NCI-H1092 treated with DMSO at 0.1 percent for 48 hours (cell line): ENCODE measurements around the gene CAMSAP1.
A peak's percentile ranks its signal among the peaks of the same experiment; 100 is the strongest.
"Not testable (repeated sequence)": the region's sequence is repeated elsewhere in the genome, so short reads cannot be mapped to it uniquely, and the experiment has no call there.

ENCODE experiments used
- DNase-seq: peaks from one replicate; lab custom pipeline; 2025; lab: John Stamatoyannopoulos, UW

CAMSAP1 gene

GRCh38 chr9:135920973-135921585 is 13.7 kb upstream of the CAMSAP1 start:
- no peak for DNase-seq

DNA sequence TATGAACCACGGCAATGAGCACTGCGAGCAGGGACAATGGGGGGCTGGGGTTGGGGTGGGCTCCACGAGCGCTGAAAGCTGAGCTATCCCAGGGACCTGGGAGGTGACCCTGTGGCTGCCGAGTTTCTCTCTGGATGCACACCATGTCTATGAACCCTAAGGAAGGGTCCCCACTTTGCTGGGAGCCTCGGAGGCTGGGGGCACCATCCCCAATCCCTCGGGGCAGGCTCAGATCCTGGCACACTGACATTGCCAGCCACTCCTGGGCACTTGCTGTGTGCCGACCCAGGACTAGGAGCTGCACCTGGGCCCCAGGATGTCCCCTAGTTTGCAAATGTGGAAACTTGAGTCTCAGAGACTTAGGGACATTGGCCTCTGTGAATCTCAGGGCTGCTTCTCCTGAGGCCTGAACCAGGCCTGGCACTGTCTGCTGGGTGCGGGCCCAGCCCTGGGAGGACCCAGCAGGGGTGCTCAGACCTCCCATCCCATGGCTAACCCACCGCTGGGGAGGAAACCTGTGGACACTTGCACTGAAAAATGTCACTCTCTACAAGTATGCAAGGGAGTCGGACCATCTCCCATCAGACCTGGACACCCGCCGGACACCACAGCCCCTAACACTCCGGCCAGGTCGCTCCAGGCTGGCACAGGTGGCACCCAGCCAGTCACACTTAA is 13.0 kb upstream of the CAMSAP1 start:
- DNase-seq: no peak

GRCh38 chr9:135919318-135919890 is 12.1 kb upstream of the CAMSAP1 start:
- no peak for DNase-seq

DNA sequence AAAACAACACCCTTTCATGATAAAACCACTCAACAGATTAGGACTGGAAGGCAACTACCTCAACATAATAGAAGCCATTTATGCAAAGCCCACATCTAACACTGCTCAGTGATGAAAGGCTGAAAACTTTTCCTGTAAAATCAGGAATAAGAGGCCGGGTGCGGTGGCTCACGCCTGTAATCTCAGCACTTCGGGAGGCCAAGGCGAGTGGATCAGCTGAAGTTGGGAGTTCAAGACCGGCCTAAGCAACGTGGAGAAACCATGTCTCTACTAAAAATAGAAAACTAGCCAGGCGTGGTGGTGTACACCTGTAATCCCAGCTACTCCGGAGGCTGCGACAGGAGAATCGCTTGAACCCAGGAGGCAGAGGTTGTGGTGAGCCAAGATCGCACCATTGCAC is 8.9 kb upstream of the CAMSAP1 start:
- DNase-seq: not testable (repeated sequence)

DNA sequence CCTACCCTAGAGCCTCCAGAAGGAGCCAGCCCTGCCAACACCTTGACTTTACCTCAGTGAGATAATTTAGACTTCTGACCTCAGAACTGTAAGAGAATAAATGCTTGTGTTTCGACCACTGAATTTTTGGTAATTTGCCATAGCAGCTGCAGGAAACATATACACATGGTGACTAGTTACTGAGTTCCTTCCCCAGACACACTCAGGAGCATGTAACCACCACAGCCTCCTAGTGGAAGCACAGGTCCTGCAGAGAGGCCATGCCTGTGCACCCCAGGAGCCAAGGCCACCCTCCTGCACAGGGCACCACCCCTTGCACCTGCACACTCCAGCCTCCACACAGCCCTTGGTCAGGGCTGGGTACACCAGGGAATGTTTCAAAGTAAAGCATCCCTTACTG is 7.6 kb upstream of the CAMSAP1 start:
- DNase-seq: no peak

DNA sequence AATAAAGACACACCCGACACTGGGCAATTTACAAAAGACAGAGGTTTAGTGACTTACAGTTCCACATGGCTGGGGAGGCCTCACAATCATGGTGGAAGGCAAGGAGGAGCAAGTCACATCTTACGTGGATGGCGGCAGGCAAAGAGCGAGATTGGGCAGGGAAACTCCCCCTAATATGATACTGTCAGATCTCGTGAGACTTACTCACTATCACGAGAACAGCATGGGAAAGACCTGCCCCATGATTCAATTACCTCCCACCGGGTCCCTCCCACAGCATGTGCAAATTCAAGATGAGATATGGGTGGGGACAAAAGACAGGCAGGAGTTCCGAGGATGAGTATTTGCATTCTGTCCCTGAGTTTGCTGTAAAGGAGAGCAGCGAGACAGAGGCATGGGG is 3.9 kb upstream of the CAMSAP1 start:
- not testable (repeated sequence) for DNase-seq

DNA sequence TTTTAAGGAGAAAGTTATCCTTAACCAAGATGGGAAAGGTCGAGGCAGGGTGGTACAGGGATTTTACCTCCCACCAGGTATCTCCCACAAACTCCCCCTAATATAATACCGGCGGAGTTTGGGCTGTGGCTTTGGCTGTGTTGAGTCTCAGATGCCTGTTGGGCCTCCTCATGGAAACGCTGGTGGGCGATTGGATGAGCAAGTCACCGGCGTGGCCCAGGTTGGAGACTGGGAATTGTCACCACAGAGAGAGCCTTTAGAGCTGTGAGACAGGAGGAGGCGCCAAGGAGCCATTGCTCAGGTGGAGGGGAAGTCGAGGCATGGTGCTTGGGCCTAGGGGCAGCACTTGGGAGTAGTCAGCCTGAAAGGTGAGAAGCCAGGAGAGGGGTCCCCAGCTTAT is 3.4 kb upstream of the CAMSAP1 start:
- DNase-seq: no peak

DNA sequence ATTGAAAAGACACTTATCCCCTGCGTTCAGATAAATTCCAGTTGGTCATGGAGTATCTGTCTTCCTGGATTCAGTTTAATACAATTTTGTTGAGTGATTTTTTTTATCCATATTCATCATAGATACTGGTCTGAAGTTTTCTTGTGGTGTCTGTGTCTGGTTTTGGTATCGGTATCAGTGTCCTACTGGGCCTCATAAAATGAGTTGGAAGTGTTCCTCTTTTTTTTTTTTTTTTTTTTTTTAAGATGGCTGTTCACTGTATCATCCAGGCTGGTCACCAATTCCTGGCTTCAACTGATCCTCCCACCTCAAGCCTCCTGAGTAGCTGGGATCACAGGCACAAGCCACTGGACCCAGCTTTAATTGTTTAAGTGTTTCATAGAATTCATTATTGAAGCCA is 2.9 kb upstream of the CAMSAP1 start:
- no peak for DNase-seq

DNA sequence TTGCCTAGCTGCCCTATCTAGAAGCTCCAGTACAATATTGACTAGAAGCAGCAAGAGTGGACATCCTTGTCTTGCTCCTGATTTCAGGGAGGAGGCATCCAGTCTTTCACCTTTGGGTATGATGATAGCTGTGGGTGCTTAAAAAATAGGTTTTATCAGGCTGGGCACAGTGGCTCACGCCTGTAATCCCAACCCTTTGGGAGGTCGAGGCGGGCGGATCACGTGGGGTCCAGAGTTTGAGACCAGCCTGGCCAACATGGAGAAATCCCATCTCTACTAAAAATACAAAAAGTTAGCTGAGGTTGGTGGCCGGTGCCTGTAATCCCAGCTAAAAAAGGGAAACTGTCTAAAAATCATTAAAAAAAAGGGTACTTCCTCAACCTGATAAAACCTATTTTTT is 2.0 kb upstream of the CAMSAP1 start:
- no peak for DNase-seq

- DNase-seq: no peak
Observed at GRCh38 chr9:135908754-135909204, 1.4 kb upstream of the CAMSAP1 start.

GRCh38 chr9:135908093-135908753 is 877 bp upstream of the CAMSAP1 start:
- DNase-seq: no peak

DNA sequence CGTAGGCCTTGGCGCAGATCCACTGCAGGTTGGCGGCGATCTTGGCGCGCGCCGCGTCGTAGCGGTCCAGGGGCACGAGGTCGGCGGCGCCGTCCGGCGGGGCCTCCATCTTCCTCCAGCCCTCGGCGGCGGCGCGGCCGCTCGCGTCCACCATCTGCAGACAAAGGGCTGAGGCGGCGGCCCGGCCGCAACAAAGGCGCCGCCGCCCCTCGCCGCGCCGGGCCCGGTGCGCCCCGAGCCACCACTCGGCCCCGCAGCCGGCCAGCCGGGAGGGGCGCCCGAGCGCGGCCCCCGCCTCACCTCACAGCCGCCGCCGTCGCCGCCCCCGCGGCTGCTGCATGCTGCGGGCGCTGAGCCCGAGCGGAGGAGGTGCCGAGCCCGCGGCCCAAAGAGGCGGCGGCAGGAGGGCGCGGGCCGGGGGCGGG is 328 bp downstream of the CAMSAP1 start:
- DNase-seq: peak; percentile 35

DNA sequence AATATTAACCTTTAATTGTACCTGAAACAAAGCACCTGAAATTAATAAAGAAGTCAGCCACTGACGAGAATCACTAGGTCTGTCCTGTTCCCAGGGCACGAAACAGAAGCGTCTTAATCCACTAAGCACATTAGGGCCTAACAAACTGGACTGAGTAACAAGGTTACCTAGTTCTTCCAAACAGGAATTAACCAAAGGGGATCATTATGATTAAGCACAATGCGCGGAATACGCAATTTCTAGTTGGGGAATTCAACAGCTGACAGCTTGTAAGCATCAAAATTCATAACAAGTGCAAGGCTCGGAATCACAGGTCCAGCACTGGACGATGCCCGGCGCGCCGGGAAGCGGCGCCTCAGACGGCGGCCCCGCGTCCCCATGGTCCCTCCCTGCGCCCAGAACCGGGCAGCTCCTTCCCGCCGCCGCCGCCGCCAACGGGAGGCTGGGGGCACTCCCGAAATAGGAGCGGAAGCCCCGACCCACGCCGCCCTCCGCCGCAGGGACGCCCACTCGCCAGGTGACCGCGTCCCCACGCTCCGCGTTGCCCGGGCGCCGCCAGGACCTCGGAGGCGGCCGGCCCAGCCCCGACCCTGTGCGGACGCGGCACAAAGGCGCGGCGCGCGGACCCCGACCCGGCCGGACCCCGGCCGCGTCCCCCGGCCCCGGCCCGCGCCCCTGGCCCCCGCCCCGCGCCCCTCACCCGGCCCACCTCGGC is 898 bp downstream of the CAMSAP1 start:
- DNase-seq: peak; percentile 23

GRCh38 chr9:135905380-135906258 is 1.7 kb downstream of the CAMSAP1 start:
- no peak for DNase-seq

GRCh38 chr9:135903786-135904520 is 3.4 kb downstream of the CAMSAP1 start:
- no peak for DNase-seq

DNA sequence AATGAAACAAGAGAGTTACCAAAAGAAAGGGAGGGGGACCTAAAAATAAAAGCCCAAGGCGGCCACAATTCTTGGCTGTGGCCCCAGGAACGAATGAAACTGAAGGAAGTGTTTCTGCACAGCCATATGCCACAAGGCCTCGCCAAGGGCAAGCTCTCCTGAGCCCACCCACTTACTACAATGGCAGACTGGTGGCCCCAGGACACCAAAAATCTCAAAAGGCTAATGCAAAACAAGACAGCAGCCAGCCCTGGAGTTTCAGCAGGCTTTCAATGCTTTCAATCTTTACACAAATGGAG is 4.0 kb downstream of the CAMSAP1 start:
- no peak for DNase-seq

GRCh38 chr9:135902655-135903357 is 4.5 kb downstream of the CAMSAP1 start:
- no peak for DNase-seq

DNA sequence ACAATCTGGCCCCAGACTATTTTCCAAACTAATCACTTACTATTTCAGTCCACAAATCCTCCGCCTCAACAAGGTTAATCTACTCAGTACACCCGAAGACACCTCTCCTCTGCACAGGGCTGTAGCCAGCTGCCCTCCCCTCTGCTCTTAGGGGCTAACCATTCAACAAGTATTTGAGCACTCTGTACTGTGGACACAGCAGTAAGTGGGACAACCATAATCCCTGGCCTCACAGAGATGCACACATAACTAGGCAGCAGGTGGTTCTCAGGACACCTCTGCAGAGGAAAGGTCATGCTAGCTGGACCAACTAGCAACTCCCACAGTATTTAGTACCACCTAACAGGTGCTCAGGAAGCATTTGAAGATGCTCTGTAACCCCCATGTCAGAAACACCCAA is 5.5 kb downstream of the CAMSAP1 start:
- DNase-seq: no peak

GRCh38 chr9:135901031-135901758 is 6.2 kb downstream of the CAMSAP1 start:
- no peak for DNase-seq
